ENCODE data around the gene FAM53C.
"Not testable (repeated sequence)": the region's sequence is repeated elsewhere in the genome, so short reads cannot be mapped to it uniquely, and the experiment has no call there.

Gene FAM53C

DNA sequence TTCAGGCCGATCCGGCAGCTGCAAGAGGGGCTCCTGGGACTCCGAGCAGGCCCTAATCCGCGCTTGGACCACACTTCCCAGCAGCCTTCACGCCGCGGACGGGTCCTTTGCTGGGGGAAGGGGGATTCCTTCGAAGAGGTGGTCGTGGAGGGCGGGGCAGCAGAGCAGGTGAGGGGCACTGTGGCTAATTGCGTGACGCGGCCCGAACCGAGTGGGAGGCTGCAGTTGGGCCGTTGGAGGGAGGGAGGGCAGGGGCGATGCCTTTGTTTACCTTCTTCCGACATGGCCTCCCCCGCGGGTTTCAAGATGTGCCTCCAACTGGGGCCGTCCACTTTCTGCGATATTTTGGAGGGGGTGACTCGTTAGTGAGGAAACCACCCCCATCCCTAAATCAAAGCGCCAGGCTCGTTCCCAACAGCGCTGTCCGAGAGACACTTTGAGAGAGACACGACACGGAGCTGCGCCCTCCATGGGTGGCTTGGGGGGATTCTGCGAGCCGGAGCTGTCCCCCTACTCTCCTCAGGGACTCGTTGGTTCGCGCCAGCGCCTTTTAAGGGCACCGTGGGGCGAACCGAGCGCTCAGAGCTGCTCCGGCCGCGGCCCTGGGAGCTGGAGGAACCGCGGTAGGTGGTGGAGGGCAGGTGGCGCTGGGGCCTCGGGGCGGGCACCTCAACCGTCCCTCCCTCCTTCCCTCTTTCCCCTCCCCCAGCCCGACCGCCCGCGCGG is at the start of gene FAM53C:
Gene FAM53C (plus strand): TSS at position 582 of the 726 bp plus-strand sequence. CDS start 3,070 bp downstream, outside the sequence.
- peak in 55 of 56 donors; percentile 72 to 100 (median 93) for DNase-seq

DNA sequence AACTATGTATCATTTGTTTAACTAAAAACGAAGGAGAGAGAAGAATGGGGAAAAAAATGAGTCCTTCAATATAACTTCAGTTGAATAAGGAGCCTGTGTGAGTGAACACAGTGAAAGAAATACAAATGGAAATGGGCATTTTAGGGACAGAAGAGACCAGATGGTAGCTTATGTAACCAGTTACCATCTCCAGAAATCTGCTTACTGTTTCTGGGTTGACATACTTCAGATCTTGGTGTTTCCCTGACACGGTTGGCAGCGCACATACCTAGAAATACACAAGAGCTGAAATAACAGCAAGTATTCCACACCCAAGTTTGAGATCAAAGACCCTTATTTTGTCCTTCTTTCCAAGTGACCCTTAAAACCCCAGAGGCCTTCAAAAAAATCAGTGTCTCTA is 48.8 kb upstream of the FAM53C start:
- DNase-seq: no peak

DNA sequence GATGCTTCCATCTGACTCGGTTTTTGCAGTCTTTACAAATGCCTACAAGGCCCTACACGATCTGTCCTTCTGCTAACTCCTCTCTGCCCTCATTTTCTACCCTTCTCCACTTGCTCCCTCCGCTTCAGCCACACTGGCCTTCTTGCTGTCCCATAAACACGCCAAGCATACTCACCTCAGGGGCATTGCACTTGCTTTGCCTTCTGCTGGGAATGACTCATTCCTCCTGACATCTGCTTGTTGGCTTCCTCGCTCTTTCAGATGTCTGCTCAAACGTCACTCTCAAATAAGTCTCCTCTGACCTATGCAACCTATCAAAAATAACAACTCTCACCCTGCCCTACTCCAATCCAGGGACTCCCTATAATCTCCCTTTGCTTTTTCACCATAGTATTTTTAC is 34.7 kb upstream of the FAM53C start:
- no peak for DNase-seq

DNA sequence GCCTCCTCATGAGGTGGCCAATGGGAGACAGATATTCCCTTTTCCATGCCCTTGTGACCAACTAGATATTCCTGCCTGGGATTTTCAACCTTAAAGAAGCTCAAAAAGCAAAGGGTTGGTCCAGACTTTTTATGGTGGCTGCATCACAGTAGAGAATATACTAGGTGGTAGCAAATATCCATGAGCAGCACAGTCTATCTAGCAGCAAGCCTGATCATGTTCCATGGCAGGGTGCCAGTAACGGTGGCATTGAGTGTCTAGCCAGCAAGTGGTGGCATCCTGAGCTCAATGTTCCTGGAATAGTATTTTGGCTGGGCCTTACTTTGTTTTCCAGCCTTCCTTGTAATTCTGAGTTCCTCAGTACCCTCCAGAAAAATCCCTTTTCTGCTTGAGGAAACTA is 32.3 kb upstream of the FAM53C start:
- peak in 3 of 56 donors; percentile 9 to 15 (median 13) for DNase-seq

DNA sequence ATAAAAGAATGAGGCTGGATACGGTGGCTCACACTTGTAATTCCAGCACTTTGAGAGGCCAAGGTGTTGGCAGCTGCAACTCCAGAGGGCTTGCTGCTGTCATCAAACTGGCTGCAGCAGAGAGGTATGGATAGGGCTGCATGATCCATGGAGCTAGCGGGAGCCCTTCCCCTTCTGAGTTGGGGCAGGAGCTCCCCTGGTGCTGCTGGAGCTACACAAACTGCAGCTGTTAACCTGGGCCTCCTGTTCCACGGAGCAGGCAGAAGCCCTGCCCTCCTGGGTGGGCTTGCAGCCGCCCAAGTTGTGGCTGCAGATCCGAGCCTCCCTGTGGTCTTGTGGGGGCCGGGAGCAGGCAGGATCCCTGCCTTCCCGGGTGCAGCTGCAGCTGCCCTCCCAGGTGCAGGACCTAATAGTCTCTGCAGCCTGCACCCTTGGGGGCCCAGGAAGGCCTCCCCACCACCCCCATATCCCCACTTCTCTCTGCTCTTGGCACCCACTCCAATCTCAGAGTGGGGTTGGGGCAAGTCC is 22.3 kb upstream of the FAM53C start:
- DNase-seq: no peak

DNA sequence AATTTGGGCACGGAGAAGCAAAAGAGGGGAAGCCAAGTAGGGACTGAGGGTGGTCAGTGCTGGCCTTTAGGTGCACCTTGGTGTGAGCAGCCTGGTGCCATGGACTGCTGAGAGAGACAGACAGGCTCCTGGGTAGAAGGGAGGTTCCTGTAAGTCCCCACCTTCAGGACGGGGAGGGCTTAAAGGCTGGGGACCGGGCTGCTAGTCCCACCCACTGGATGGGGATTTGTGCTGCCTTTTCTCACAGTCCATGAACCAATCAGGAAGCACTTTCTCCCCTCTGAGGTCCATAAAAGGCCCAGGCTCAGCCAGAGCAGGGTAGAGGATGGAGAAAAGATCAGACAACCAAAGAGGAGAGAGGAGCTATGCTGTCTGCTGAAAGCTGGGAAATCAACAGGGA is 21.7 kb upstream of the FAM53C start:
- DNase-seq: no peak

DNA sequence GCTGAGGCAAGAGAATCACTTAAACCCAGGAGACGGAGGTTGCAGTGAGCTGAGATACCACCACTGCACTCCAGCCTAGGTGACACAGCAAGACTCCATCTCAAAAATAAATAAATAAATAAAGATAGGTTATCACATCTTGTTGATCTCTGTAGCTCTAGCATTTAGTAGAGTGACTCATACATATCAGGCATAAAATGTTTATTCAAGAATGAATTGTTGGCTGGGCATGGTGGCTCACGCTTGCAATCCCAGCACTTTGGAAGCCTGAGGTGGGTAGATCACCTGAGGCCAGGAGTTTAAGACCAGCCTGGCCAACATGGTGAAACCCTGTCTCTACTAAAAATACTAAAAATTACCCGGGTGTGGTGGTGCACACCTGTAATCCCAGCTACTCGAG is 19.9 kb upstream of the FAM53C start:
- not testable (repeated sequence) for DNase-seq

DNA sequence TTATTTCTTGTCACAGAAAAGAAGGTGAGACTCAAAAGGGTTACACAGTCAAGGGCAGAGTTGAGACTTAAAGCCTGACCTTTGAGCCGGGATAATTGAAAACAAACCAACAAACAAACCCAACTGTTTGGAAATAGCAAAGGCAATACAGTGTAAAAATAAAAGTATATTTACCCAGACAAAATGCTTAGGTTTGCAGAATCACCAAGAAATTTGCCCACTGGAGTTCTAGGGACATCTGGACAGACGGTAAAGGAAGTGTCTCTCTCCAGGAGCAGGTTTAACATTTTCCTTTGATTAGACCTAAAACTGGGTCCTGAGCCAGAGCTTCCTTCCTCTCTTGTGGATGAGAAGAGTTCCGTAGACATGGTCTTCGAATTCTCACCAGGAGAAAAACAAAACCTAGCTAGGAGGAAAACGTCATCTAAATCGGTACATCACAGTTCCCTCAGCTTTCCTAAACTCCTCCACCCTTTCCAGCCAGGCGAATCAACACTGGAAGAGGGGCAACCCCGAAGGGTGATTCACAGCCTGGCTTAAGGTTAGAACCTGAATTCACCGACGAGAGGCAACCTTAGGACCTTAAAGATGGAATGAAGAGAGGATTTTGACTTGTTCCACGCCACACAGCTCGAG is 7.1 kb upstream of the FAM53C start:
- no peak for DNase-seq

DNA sequence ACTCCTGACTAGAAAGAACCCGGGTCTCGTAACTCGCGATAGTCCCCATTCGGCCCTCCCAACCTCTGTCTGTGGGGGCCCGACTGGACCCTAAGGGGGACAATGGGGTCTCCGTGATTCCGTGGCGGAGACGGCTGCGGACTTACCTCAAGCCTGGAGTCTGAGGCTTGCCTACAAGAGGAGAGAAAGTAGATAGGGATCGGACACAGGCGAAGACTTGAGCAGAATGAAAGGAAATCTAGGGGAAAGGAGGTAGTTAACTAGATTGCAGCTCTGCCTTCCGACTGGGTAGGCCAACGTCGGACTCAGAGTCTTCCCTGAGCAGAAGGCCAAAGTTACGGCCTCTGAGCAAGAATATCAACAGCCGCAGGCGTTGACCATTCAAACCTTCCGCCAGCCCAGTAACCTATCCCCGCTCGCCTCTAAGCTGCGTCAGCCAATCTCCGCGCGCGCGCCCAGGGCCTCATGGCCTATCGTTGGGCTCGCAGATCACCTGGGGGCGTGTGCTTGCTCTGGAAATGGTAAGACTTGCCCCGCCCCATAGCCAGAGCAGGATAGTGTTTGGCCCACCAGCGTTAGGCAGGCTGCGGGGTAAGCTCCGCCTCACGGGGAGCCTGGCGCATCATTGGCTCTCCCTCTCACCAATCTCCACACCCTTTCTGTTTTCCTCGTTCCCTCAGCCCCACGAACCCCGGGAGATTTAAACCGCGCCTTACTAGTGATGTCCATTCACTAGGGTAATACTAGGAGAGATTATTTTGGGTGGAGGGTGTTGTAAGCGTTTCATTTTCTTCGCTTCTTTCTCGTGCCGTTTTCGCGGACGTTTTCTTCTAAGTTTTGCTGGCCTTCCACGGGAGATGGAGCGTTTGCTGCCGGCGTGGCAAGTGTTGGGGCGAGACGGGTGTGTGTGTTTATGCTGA is 6.4 kb upstream of the FAM53C start, which contains the start of gene CDC25C:
Gene CDC25C (minus strand): TSS at position 356 of the 920 bp plus-strand sequence. CDS start 624 bp downstream, outside the sequence.
- peak; percentile 47 to 99 (median 94) for DNase-seq

DNA sequence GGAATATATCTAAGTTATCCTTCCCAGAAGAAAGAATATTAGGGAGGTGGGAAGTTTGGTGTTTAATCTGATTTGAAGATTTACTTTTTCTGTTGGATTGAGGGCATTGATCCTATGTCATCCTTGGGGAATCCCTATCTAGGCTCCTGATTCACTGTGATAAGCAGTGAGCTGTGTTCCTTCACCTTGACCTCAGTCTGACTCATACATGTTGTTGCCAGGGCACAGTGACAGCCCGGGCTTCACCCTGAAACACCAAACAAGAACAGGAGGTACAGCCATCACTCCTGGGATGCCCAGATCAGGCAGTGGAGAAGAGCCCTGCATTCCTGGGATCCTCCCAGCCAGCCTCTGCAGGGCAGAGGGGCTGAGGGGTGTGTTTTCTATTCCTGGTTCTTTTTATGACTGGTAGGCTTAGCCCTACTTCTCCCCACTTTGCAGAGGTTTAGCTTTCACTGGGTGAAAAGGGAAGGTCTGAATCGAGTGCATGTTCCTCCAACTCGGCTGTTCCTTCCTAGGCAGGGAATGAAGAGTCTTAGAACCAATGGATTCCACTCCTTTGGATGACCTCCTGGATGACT is 3.1 kb upstream of the FAM53C start:
- no peak for DNase-seq

DNA sequence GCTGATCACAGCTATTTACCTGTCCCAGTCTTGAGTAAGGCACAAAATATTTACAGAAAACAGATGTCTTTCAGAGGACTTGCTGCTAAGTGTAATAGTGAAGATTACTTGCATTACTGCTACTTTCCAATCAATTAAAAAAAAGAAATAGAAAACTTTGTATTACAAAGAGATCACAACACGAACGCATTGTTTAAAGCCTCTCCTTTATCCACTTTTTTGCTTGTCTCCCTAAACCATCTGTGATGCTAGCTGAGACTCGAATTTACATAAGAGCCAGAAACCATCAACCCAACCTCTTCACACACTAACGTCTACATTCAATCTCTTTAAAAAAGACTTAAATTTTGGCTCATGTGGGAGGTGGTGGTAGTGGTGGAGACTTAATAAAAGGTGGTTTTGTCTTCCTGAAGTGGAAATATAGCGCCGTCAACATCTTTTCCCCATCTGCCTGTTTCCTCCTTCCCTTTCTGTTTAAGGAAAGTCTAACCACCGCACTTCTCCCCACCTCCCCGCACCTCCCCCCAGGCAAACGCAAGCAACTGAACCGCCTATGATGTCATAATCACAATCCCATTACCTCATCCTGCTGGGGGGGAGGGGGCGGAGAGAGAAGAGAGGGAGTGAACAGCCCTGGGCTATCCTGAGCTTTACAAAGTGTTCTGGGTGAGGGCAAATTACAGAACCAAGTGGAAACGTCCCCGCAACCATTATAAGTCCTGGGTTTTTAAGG is 948 bp upstream of the FAM53C start:
- DNase-seq: peak in 32 of 56 donors; percentile 55 to 95 (median 86)

DNA sequence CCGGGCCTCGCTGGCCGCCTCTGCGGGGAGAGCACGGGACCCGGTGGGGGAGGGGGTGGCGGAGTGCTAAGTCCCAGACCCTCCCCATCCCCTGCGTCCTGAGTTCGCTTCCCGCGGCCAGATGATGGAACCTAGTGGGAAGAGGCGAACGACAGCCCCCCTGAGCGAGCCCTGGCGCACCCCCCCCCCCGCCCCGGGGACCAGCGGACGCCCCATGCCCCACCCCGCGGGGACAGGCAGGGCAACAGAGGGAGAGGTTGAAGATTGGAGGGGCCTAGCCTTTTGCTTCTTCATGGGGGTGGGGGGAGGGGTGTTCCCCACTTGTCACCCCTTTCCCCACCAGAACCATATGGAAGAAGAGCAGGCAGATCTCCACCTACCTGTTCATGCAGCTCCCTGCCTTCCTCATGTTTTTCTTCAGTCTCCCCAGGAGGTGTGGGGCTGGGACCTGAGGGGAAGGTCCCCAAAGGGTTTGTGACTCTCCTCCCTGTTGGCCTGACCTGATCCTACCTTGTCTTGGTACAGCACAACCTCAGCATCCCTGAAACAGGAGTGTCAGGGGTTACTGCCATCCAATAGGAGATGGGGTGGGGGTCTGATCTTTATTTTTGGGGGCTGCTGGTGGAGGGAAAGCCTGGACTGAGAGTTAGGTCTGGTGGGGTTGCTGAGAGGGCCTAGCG is 485 bp downstream of the FAM53C start:
- DNase-seq: peak in 3 of 56 donors; percentile 15 to 50 (median 34)

DNA sequence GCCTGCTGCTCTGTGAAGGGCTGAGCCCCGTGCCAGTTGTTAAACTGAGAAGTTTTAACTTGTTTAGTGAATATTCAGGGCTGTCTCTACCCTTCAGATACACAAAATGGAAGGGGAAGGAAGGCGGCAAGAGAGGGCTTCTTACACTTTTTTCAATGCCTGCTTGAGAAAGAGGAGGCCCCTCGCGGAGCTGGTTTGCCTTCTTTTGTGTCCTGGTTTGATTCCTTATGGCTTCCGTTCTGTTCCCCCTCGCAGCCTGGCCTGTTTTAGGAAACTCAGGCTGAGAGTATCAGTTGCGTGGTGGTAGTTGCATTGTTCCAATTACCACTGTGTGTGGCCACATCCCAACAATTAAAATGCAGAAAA is 1.0 kb downstream of the FAM53C start:
- peak in 15 of 56 donors; percentile 8 to 48 (median 18) for DNase-seq

DNA sequence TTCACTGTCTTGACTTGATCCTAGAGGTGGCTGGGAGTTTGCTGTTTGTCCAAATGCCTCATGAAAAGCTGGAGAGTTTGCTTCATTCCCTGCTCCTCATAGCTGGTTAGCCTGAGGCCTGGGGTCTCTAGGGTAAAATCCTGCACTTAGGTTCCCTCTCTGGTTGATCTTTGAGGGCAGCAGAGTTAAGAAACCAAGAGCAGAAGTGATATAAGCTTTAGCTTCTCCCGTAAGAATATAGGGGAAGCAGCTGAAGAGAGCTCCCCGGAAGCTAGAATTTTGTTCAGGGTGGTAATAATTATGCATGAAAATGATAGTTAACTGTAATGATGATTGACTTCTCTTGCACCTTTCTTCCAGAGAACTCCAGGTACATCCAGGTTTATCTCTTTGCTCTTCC is 1.4 kb downstream of the FAM53C start:
- DNase-seq: no peak

DNA sequence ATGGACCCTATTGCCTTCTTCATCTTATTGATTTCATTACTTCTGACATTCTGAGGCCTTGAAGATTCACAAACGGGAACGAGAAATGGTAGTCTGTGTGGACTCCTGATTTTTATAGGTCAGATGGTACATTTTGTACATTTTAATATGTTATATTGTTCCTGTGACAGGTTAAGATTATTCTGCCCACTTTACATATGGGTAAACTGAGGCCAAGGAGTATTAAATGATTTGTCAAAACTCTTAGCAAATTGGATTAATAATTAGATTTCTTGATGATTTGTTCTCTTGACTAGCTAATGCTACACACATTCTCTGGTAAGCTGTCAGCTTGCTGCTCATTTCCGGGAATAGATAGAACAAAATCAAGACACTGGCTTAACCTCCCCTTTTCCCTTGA is 1.9 kb downstream of the FAM53C start:
- no peak for DNase-seq

DNA sequence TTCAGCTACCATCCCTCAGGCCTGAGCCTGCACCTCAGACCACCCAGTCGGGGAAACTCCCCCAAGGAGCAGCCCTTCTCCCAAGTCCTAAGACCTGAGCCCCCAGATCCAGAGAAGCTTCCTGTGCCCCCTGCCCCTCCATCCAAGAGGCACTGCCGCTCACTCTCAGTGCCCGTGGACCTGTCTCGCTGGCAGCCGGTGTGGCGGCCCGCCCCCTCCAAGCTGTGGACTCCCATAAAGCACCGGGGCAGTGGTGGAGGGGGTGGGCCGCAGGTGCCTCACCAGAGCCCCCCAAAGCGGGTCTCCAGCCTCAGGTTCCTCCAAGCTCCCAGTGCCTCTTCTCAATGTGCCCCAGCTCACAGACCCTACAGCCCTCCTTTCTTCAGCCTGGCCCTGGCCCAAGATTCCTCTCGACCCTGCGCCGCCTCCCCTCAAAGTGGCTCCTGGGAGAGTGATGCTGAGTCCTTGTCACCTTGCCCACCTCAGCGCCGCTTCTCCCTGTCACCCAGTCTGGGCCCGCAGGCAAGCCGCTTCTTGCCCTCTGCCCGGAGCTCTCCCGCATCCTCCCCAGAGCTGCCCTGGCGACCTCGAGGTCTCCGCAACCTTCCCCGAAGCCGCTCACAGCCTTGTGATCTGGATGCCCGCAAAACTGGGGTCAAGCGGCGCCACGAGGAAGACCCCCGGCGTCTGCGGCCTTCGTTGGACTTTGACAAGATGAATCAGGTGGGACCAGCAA is 7.0 kb downstream of the FAM53C start:
- no peak for DNase-seq

DNA sequence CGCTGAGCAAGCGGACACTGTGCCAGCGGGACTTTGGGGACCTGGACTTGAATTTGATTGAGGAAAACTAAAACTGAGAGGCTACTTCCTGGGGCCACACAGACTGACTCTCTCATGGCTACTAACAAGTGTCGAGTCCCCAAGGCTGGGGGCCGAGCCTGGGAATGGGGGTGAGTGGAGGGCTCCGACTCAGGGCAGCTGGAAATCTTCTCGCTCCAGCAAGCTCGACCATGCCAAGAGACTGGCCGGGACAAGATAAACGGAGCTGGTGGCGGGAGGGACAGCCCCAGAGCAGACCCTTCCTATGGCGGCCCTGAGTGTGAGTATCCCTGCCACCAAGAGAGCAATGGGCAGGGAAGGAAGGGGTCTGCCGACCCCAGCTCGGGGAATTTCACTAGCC is 8.8 kb downstream of the FAM53C start:
- DNase-seq: no peak

DNA sequence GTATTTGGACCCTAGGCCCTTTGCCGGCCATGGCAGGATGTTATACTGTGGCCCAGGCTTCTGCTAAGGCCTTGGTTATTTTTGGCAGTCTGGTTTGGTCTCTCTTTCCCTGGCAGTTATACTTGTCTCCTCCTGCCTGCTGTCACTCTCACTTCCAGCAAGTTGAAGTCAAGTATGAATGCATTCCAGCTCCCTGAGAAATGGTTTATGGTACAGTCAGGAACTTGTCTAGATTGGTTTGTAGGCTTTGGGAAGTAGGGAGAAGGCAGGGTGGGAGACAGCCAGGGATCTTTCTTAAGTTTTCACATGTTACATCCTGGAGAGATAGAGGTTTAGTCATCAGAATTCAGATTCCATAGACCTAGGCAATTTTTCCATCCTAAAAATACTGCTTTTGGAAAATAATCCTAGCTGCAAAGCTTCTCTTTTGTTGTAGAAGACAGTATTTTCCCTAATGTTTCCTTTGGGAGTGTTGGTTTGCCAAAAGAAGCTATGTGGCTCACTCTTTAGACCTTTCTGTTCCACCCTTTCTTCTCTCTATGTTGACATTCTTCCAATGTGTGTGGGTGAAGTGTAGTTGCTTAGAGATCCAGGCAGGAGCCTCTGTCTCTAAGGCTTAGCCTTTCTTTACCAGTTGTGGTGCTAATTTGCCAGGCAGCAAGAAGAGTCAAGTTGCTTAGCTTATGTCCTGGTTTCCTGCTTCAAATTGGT is 11.9 kb downstream of the FAM53C start:
- DNase-seq: no peak

DNA sequence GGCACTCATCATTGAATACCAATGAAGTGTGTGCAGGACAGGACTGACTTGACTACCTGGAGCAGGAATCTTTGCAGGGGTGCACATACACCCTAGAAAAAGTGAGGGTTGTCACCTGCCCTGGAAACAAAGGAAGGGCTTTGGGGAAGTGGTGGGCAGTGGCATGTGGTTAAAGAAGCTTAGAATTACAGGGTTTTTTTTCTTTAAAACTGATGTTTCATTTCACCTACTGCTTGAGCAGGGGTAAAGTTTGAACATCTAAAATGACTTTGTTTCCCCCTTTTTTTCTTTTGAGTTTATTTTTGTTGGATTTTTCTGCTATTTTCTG is 12.5 kb downstream of the FAM53C start:
- no peak for DNase-seq

Data from nucleus accumbens (tissue), 56 donors.